HEK293T (cell line): ENCODE results near the gene SLC22A4.

Experiments
- BHLHE40 ChIP-seq: fragments of 450-650 bp; IDR thresholded peaks from 2 replicates; pipeline ENCODE4 v1.6.1; 2016; ENCODE audit warnings: mild to moderate bottlenecking, moderate library complexity, borderline replicate concordance
- ELF4 ChIP-seq: fragments of 450-650 bp; IDR thresholded peaks from 2 replicates; pipeline ENCODE4 v1.6.1; 2017; ENCODE audit warnings: antibody characterized with exemption
- FOXK2 ChIP-seq: fragments of 450-650 bp; IDR thresholded peaks from 2 replicates; pipeline ENCODE4 v1.6.1; 2016; ENCODE audit warnings: mild to moderate bottlenecking
- FOXM1 ChIP-seq: fragments of 450-650 bp; IDR thresholded peaks from 2 replicates; pipeline ENCODE4 v1.6.1; 2017; ENCODE audit warnings: mild to moderate bottlenecking, borderline replicate concordance
- HDGF ChIP-seq: fragments of 450-650 bp; IDR thresholded peaks from 2 replicates; pipeline ENCODE4 v1.6.1; 2017; ENCODE audit warnings: antibody characterized with exemption, borderline replicate concordance
- L3MBTL2 ChIP-seq: fragments of 450-650 bp; conservative IDR thresholded peaks from 2 replicates; pipeline ENCODE4 v1.6.1; 2016; ENCODE audit warnings: mild to moderate bottlenecking
- PKNOX1 ChIP-seq: fragments of 450-650 bp; IDR thresholded peaks from 2 replicates; pipeline ENCODE4 v1.6.1; 2016
- SP1 ChIP-seq: fragments of 450-650 bp; IDR thresholded peaks from 2 replicates; pipeline ENCODE4 v1.6.1; 2017
- SUZ12 ChIP-seq: fragments of 450-650 bp; IDR thresholded peaks from 2 replicates; pipeline ENCODE4 v1.6.1; 2016; ENCODE audit warnings: mild to moderate bottlenecking

GRCh38 chr5:132277971-132278853 is 16.0 kb upstream of the SLC22A4 start:
- no peak for TF ChIP-seq SP1
- TF ChIP-seq HDGF = no peak
- no peak for TF ChIP-seq ELF4
- TF ChIP-seq FOXM1 = no peak
- TF ChIP-seq PKNOX1 = no peak
- no peak for TF ChIP-seq FOXK2
- no peak for TF ChIP-seq L3MBTL2
- TF ChIP-seq BHLHE40 = no peak
- TF ChIP-seq SUZ12 = no peak
